ACC112 (cell line): Measurements from ENCODE around the gene UBA1.

ENCODE experiments used
- H2AFZ ChIP-seq: fragments of 200-600 bp; sonication (generic); one replicate; pipeline ENCODE4 v1.6.0; 2017; ENCODE audit warnings: antibody characterized with exemption, low read length; ENCODE audit not compliant: unreplicated experiment
- H3K27ac ChIP-seq: fragments of 200-600 bp; sonication (generic); 2 replicates; pipeline ENCODE4 v1.5.1; 2014; ENCODE audit warnings: low read depth, mild to moderate bottlenecking, antibody characterized with exemption, low read length, moderate library complexity
- H3K27me3 ChIP-seq: fragments of 200-600 bp; sonication (generic); 2 replicates; pipeline ENCODE4 v1.6.1; 2014; ENCODE audit warnings: mild to moderate bottlenecking, antibody characterized with exemption, low read length, moderate library complexity, mixed read lengths; ENCODE audit not compliant: insufficient read depth
- H3K36me3 ChIP-seq: fragments of 200-600 bp; sonication (generic); 2 replicates; pipeline ENCODE4 v1.6.1; 2016; ENCODE audit warnings: mild to moderate bottlenecking, antibody characterized with exemption, low read length, moderate library complexity, mixed read lengths; ENCODE audit not compliant: insufficient read depth
- H3K4me1 ChIP-seq: fragments of 200-600 bp; sonication (generic); one replicate; pipeline ENCODE4 v1.6.1; 2016; ENCODE audit warnings: low read length, mixed read lengths; ENCODE audit not compliant: insufficient read depth, unreplicated experiment, control insufficient read depth
- H3K4me3 ChIP-seq: fragments of 200-600 bp; sonication (generic); 2 replicates; pipeline ENCODE4 v1.5.1; 2014; ENCODE audit warnings: mild to moderate bottlenecking, low read depth, low read length
- H3K79me2 ChIP-seq: fragments of 200-600 bp; sonication (generic); one replicate; pipeline ENCODE4 v1.6.0; 2016; ENCODE audit warnings: low read length; ENCODE audit not compliant: control insufficient read depth, unreplicated experiment, insufficient read depth

The UBA1 gene

DNA sequence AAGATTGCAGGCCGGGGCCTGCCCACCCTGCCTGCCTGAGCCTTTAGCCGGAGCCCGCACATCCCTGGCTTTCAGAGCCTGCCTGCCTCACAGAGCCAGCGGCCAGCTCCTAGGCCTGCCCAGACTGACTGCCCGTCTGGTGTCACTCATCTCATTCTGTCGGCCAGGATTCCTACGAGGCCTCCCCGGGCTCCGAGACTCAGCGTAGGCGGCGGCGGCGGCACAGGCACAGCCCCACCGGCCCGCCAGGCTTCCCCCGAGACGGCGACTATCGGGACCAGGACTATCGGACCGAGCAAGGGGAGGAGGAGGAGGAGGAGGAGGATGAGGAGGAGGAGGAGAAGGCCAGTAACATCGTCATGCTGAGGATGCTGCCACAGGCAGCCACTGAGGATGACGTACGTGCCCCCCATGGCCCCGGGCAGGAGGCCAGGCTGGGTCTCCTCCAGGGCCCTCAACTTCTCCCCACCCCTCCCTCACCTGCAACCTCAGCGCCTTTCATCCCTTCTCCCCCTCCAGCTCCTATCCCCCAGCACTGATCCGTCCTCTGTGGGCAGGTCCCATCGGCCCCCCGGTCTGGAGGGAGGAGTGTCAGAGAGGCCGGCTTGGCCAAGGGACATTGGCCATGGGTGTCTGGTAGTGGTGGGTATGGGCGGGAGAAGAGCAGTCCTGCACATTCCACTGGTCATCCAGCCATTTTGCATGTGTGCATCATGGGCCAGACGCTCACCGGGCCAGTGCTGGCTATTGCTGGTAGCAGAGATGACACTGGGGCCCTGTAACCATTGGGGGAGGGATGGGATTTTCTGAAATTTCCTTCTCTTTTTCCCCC is 22.6 kb upstream of the UBA1 start:
- peaks cover 7% of the 10 kb centered on the region for H3K79me2 ChIP-seq
- no peaks in the 10 kb centered on the region for H3K36me3 ChIP-seq
- H3K27me3 ChIP-seq = no peaks in the 10 kb centered on the region

DNA sequence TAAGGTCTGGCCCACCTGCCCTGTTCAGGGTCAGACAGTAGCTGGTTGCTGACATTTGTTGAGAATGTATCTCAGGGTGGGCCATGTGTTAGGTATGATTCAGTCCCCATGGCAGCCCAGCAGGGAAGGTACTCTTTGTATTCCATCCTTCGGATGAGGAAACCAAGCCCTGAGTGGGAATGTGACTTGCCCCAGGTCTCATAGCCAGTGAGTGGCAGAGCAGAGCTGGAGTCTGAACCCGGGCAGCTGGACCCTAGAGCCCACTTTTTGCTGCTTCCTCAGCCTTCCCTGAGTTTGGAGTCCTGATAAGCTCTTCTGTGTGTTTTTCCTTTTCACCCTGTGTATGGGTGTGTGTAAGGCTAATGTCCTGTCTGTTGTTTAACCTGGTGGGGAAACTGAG is 21.6 kb upstream of the UBA1 start:
- Histone ChIP-seq H3K79me2 (peaks cover 7% of the 10 kb centered on the region), H3K4me3 (no peak overlapping the region), H3K4me1 (no peaks in the 10 kb centered on the region), H3K27me3 (no peaks in the 10 kb centered on the region), H3K27ac (no peak overlapping the region), H2AFZ (no peak overlapping the region), H3K36me3 (no peaks in the 10 kb centered on the region)

More for the DNA sequence above, 22.6 kb upstream of the UBA1 start:
- no peak overlapping the region for H3K4me3 ChIP-seq
- no peak overlapping the region for H2AFZ ChIP-seq
- no peaks in the 10 kb centered on the region for H3K4me1 ChIP-seq
- H3K27ac ChIP-seq = no peak overlapping the region

DNA sequence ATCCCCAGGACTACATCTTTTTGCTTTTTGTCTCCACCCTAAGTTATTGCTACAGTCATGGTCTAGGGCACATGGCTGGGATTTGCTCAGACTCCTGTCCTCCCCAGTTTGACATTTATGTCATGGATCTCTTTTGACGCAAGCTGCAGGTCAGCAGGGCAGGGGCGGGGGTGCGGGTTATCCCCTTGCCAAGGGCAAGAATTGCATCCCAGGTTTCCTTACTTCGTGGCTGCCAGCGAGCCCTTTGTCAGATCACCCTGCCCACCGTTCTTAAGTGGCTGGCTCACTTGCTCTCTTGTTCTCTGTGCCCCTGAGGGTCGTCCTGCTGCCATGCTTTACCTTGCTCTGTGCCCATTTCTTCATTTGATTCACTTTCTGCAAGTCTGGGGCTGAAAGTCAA is 21.1 kb upstream of the UBA1 start:
- Histone ChIP-seq H3K79me2 (peaks cover 7% of the 10 kb centered on the region), H3K27me3 (no peaks in the 10 kb centered on the region), H2AFZ (no peak overlapping the region), H3K4me3 (no peak overlapping the region), H3K27ac (no peak overlapping the region), H3K4me1 (no peaks in the 10 kb centered on the region), H3K36me3 (no peaks in the 10 kb centered on the region)

DNA sequence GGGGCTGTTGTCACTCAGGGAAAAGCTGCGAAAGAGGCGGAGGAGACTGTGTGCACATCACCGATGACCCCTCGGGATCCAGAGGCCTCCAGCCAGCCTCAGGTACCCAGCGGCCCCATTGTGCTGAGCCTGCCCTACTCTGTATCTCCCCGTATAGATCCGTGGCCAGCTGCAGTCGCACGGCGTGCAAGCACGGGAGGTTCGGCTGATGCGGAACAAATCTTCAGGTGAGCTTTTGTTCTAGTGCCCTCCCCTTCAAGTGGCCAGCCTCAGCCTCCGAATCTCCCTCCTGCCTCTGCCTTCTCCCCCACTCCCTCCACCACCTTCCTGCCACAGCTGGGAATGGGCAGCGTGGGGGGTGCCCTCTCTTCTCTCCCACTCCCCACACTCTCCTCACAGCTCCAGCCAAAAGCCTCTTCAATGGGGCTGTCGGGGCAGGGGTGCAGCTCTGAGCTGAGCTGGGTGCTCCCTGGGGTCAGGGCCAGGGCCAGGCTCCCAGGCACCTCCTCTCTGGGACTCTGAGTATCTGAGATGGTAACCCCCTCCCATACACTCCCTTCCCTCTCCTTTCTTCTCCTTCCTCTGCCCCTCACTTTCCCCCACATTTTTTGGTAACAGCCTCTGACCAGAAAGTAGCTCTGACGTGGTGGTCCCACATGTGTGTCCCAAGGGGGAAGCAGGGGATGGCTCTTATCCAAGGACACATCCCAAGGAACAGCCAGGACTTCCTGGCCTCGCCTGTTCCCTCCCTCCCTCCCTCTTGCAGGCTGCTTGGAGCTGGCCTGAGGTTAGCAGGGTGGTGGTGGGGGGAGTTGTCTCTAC is 20.4 kb upstream of the UBA1 start:
- H3K27ac ChIP-seq = no peak overlapping the region
- no peak overlapping the region for H2AFZ ChIP-seq
- H3K4me1 ChIP-seq = no peaks in the 10 kb centered on the region
- H3K36me3 ChIP-seq = no peaks in the 10 kb centered on the region
- peaks cover 4% of the 10 kb centered on the region for H3K79me2 ChIP-seq
- no peak overlapping the region for H3K4me3 ChIP-seq
- no peaks in the 10 kb centered on the region for H3K27me3 ChIP-seq

DNA sequence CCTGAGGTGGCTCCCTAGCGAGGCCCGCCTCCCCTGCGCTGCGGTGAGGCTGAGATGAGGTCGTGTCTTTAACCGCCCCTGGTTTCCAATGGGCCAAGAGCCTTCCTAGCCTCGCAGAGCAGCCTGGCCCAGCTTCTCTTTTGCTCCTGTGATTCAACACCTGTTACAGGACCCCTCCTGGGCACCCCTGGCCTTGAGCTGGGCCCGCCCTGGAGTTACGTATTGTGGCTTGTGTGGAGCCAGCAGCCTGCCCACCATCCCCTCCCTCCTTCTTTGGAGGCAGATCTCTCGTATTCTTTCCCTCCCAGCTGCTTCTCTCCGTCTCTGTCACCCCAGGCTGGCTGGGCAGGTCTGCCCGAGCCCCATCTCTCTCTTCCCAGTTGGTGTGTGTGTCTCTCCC is 19.3 kb upstream of the UBA1 start:
- no peak overlapping the region for H3K4me3 ChIP-seq
- no peaks in the 10 kb centered on the region for H3K36me3 ChIP-seq
- H3K27me3 ChIP-seq = no peaks in the 10 kb centered on the region
- H2AFZ ChIP-seq = no peak overlapping the region
- H3K27ac ChIP-seq = no peak overlapping the region
- no peaks in the 10 kb centered on the region for H3K79me2 ChIP-seq
- peaks cover 5% of the 10 kb centered on the region for H3K4me1 ChIP-seq

DNA sequence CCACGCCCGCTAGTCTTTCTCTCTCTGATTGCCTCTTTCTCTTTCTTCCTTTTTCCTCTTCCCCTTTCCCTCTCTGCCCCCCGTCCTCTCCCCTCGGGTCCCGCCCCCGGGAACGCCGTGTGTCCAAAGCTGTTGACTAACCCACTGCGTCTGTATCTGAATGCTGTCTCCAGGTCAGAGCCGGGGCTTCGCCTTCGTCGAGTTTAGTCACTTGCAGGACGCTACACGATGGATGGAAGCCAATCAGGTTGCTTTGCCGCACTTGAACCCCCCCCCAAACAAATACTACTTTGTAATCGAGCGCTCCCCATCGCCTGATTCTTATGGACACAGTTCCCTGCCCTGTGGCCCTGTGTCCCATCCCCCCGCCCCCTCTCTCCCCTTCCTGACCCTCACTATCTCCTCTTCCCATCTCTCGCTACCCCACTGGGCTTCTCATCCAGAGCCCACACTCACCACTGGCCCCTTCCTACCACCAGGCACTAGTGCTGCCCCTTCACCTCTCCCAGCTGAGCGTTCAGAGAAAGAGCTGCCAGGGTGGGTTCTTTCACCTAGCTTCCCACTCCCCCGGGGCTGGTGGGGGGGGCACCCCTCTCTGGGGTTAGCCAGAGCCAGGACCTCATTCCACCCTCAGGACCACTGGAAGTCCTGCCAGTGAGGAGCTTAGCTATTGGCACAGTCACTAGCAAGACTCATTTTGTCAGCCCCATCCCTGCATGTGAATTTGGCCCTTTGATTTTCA is 18.6 kb upstream of the UBA1 start:
- no peak overlapping the region for H2AFZ ChIP-seq
- peaks cover 5% of the 10 kb centered on the region for H3K4me1 ChIP-seq
- H3K79me2 ChIP-seq = no peaks in the 10 kb centered on the region
- no peaks in the 10 kb centered on the region for H3K36me3 ChIP-seq
- no peaks in the 10 kb centered on the region for H3K27me3 ChIP-seq
- H3K27ac ChIP-seq = no peak overlapping the region
- H3K4me3 ChIP-seq = no peak overlapping the region

DNA sequence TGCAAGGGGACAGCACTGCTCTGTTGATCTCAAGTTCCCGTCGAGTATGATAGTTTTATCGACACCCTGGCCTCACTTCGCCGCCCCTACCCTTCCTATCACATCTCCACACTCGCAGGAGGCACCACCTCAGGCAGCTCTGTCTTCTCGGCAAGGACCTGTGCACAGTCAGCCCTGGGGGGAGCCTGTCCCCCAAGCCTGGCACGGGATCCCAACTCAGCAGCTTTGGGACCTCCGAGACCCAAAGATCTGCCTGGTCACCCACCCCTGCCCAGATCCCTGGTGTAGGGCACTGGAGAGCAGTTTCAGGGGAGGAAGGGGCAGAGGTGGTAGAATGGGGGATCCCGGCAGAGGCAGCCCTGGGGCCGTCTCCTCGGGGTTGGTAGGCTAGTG is 18.0 kb upstream of the UBA1 start:
- no peak overlapping the region for H2AFZ ChIP-seq
- no peak overlapping the region for H3K4me3 ChIP-seq
- no peak overlapping the region for H3K27ac ChIP-seq
- H3K4me1 ChIP-seq = peaks cover 5% of the 10 kb centered on the region
- no peaks in the 10 kb centered on the region for H3K27me3 ChIP-seq
- H3K36me3 ChIP-seq = no peaks in the 10 kb centered on the region
- H3K79me2 ChIP-seq = no peaks in the 10 kb centered on the region

DNA sequence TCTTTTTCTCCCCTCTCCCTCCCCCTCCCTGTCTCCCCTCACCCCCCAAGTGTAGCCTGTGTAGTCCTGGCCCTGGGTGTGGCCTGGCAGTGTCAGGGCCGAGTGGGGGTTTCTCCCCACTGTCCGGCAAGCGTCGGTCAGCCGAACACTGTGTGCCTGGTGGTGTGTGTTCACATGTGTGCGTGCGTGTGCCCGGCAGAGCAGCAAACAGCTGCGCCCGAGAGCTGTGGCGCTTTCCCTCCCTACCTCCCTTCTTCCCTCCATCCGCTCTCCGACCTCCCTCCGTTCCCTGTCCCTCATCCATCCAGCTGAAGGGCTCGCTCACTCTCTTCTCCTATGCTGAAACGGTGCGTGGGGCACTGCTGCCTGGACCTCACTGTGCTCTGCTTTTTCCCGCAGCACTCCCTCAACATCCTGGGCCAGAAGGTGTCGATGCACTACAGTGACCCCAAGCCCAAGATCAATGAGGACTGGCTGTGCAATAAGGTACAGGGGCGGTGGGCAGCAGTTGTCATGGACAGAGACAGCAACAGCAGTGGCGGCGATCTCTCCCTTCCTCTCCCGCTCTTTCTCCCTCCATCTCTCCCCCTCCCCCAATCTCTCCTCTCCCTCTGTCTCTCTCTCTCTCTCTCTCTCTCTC is 17.4 kb upstream of the UBA1 start:
- Histone ChIP-seq H3K4me1 (peaks cover 5% of the 10 kb centered on the region), H3K27me3 (no peaks in the 10 kb centered on the region), H3K27ac (no peak overlapping the region), H3K36me3 (no peaks in the 10 kb centered on the region), H3K4me3 (no peak overlapping the region), H3K79me2 (no peaks in the 10 kb centered on the region), H2AFZ (no peak overlapping the region)

DNA sequence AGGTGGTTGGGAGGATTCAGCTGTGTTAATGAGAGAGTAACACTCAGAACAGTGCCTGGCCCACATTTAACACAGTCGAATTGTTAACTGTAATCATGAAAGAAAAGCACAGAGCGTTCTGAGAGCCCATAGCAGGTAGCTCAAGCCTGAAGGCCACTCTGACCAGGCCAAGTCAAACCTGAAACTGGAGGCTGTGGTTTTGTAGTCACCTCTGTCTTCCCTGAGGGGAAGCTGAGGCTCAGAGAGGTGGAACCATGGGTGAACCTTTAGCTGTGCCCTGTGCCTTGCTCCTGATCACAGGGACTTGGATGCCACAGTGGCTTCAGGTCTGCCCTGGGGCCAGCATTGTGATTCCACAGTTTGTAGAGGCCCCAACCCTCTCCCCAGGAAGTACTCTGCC is 16.6 kb upstream of the UBA1 start:
- H2AFZ ChIP-seq = no peak overlapping the region
- H3K36me3 ChIP-seq = no peaks in the 10 kb centered on the region

DNA sequence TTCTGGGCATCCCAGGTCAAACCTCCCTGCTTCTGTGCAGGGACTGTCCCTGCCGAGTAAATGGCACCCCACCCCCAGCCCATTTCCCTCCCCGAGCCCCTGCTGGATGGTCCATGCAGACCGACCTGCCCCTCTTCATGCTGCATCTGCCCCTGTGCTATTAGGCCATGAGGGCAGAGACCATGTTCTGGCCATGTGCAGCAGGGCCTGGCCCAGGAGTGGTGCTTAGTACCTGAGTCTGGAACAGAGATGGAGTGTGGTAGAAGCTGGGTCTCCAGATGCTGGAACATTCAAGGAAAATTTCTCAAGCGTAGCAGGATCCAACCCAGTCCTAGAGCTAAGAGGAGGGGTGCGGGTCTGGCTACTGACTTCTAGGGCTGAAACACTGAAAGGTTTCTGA is 15.3 kb upstream of the UBA1 start:
- H3K4me1 ChIP-seq = peaks cover 5% of the 10 kb centered on the region
- no peak overlapping the region for H3K27ac ChIP-seq
- H3K79me2 ChIP-seq = no peaks in the 10 kb centered on the region
- no peak overlapping the region for H2AFZ ChIP-seq
- H3K36me3 ChIP-seq = no peaks in the 10 kb centered on the region; the same call in 1 of the 2 replicates
- no peak overlapping the region for H3K4me3 ChIP-seq
- no peaks in the 10 kb centered on the region for H3K27me3 ChIP-seq

More for the DNA sequence above, 16.6 kb upstream of the UBA1 start:
- Histone ChIP-seq H3K27me3 (no peaks in the 10 kb centered on the region), H3K27ac (no peak overlapping the region), H3K4me1 (peaks cover 5% of the 10 kb centered on the region), H3K4me3 (no peak overlapping the region), H3K79me2 (no peaks in the 10 kb centered on the region)
